DMS53 (cell line): ENCODE measurements around the gene GYS2.
"Not testable (repeated sequence)": the region's sequence is repeated elsewhere in the genome, so short reads cannot be mapped to it uniquely, and the experiment has no call there.

Experiments
- DNase-seq: peaks from one replicate; lab custom pipeline; 2025; lab: John Stamatoyannopoulos, UW

Gene GYS2

GRCh38 chr12:21602774-21603173 is 1.9 kb downstream of the GYS2 start:
- no peak for DNase-seq

- no peak for DNase-seq
Observed at GRCh38 chr12:21600196-21600595, 4.5 kb downstream of the GYS2 start.

- peak; percentile 23 for DNase-seq
Observed at GRCh38 chr12:21599143-21599999, 5.3 kb downstream of the GYS2 start.

GRCh38 chr12:21598651-21599050 is 6.0 kb downstream of the GYS2 start:
- no peak for DNase-seq

- not testable (repeated sequence) for DNase-seq
Observed at GRCh38 chr12:21595356-21595755, 9.3 kb downstream of the GYS2 start.

DNA sequence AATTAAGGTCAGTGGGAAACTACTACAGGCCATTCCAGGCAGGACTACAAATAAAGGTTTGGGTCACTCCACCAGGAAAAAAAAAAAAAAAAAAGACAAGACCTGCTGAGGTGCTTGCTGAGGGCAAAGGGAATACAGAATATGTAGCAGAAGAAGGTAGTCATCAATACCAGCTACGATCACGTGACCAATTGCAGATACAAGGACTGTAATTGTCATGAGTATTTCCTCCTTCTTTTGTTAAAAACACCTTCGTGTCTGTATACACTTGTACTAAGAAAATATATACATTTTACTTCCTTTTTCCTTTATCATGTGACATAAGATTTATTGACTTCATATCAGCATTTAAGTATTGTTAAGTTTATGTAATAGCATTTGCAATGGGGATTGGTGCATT is 19.2 kb downstream of the GYS2 start:
- no peak for DNase-seq

DNA sequence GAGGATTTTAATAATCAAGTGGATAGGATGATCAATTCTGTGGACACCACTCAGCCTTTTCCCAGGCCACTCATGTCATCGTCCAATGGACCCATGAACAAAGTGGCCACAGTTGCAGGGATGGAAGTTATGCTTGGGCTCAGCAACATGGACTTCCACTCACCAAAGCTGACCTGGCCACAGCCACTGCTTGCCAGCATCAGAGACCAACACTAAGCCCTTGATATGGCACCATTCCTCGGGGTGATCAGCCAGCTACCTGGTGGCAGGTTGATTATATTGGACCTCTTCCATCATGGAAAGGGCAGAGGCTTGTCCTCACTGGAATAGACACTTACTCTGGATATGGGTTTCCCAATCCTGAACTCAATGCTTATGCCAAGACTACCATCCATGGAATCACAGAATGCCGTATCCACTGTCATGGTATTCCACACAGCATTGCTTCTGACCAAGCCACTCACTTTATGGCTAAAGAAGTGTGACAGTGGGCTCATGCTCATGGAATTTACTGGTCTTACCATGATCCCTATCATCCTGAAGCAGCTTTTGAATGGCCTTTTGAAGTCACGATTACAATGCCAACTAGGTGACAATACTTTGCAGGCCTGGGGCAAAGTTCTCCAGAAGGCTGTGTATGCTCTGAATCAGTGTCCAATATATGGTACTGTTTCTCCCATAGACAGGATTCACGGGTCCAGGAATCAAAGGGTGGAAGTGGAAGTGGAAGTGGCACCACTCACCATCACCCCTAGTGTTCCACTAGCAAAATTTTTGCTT is 20.1 kb downstream of the GYS2 start:
- DNase-seq: not testable (repeated sequence)

GRCh38 chr12:21583587-21583986 is 21.1 kb downstream of the GYS2 start:
- DNase-seq: no peak

GRCh38 chr12:21580748-21581516 is 23.7 kb downstream of the GYS2 start:
- DNase-seq: no peak

GRCh38 chr12:21577516-21577915 is 27.1 kb downstream of the GYS2 start:
- no peak for DNase-seq

GRCh38 chr12:21576431-21576830 is 28.2 kb downstream of the GYS2 start:
- DNase-seq: no peak

- no peak for DNase-seq
Observed at GRCh38 chr12:21573733-21574358, 30.8 kb downstream of the GYS2 start.

DNA sequence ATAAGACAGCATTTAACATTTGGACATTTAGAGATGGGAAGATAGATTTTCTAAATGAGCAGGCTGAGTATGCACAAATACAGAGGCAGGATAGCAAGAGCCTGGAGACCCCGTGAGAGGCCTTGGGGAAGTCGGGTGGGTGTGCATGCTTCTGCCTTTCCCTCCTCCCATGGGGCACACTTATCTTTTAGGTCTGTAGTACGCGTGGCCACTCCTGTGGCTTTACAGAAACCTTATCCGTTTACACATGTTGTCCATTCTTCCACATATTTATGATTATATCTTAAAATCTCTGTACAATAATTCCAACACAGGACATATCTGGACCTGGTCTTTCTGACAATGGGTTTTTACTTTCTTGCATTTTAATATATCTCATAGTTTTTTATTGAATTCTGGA is 33.6 kb downstream of the GYS2 start:
- no peak for DNase-seq

- DNase-seq: peak; percentile 15
Observed at GRCh38 chr12:21568115-21568514, 36.5 kb downstream of the GYS2 start.

GRCh38 chr12:21566907-21567394 is 37.7 kb downstream of the GYS2 start:
- no peak for DNase-seq

GRCh38 chr12:21566223-21566906 is 38.3 kb downstream of the GYS2 start:
- DNase-seq: no peak

GRCh38 chr12:21562859-21563258 is 41.8 kb downstream of the GYS2 start:
- DNase-seq: no peak

DNA sequence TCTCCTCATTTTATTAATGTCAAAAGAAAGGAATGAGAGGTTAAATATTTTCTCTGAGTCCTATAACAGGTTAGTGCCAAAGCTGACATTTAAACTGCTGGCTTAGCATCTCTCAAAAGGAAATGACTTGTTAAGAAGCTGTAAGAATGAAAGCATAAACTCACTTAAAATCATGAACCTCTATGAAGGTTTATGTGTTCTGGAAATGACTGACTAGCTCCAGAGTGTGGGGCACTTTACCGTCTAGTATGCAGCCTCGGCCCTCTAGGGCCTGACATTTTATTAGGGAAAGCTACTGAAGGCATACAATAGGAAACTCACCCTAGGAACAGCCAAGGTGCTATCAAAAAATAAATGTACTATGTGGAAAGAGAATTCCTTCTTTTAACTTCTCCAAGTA is 43.5 kb downstream of the GYS2 start:
- DNase-seq: no peak

GRCh38 chr12:21559855-21560569 is 44.6 kb downstream of the GYS2 start:
- DNase-seq: no peak

GRCh38 chr12:21558100-21558679 is 46.5 kb downstream of the GYS2 start:
- DNase-seq: no peak
